Left lung (tissue), 10 donors: ENCODE data around the gene DAZAP1. TPM values are rescaled to one million over a fixed set of nuclear protein-coding genes. Genes with fewer than 3 reads are reported as not detected.
A peak's percentile ranks its signal among the peaks of the same experiment; 100 is the strongest.

Experiments used
- ATAC-seq: fragments of 200-7000 bp; cut with Tn5 transposase; one replicate; pipeline ENCODE4 v1.9.1; 2020; ENCODE audit warnings: moderate library complexity
- DNase-seq, 4 donors: peaks; one replicate each; pipeline ENCODE4 v3.0.0-alpha.2; 2013 to 2020
- H3K27ac ChIP-seq, 2 donors: fragments of 200-600 bp; sonication (generic) in 1 of 2; one replicate each; pipeline versions ENCODE4 v1.5.0 to v1.8.0; 2020 to 2021
- H3K27me3 ChIP-seq, 2 donors: fragments of 200-600 bp; sonication (generic) in 1 of 2; one replicate each; pipeline versions ENCODE4 v1.5.0 to v1.8.0; 2020 to 2021
- H3K36me3 ChIP-seq, 2 donors: fragments of 200-600 bp; sonication (generic) in 1 of 2; one replicate each; pipeline versions ENCODE4 v1.5.0 to v1.8.0; 2020 to 2021
- H3K4me1 ChIP-seq, 2 donors: fragments of 200-600 bp; one replicate each; pipeline ENCODE4 v1.8.0; 2021
- H3K4me3 ChIP-seq, 2 donors: fragments of 200-600 bp; sonication (generic) in 1 of 2; one replicate each; pipeline versions ENCODE4 v1.5.0 to v1.8.0; 2020 to 2021; ENCODE audit warnings: mild to moderate bottlenecking in 1 of 2
- H3K9me3 ChIP-seq, 2 donors: fragments of 200-600 bp; sonication (generic) in 1 of 2; one replicate each; pipeline versions ENCODE4 v1.5.0 to v1.8.0; 2020 to 2021
- CTCF ChIP-seq, 2 donors: fragments of 200-600 bp; sonication (generic) in 1 of 2; IDR thresholded peaks; one replicate each; pipeline versions ENCODE4 v1.5.0 to v1.8.0; 2021; ENCODE audit warnings: antibody characterized with exemption in 2 of 2
- intact Hi-C, 2 donors: fragments of 100-400 bp; cut with DNase I; formaldehyde crosslinking; loops; one replicate each; pipeline versions ENCODE4 v1.11.2 to v1.14.2; 2022
- polyA plus RNA-seq, 6 donors: library from polyadenylated mRNA; unstranded; fragments of 120-200 nt; gene quantifications; one replicate each; pipeline ENCODE4 v1.2.1, GENCODE V29; 2013; ENCODE audit not compliant: insufficient read length in 6 of 6
- total RNA-seq, 2 donors: library from RNA; stranded (reverse); fragmentation: NEBNext Ultra II Directional; extraction: Animal tissue kit (Norgen Biotek cat#: 25700); gene quantifications; one replicate each; pipeline ENCODE4 v1.2.1, GENCODE V29; 2021
- donor health status: DM: no; HTN: yes; CAD: no.
- donor health status: DM: no; HTN: no; CAD: no.

DAZAP1 gene
- total and polyA plus RNA-seq, 8 donors: 86.4 to 132 (median 93.7) TPM

DNA sequence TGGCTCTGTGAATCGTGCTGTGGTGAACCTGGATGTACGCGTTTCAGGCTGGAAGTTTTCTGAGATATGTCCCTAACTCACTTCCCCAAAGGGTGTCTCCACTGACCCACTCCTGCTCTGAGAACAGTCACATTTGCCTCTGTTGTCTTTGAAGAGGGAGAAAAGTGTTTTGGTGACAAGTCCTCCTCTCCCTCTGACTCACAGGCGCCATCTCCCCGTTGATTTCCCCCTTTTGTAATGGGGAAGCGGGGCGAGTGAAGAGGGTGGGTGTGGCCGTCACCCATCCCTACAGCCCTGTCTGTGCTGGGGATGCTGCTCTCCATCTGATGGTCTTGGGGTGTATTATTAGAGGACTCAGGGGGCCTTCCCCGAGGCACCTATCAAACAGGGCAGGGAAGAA, 52.1 kb downstream of the DAZAP1 start:
- ATAC-seq: no peak
- Histone ChIP-seq H3K27me3 (peaks cover 30 to 57% of the 10 kb centered on the region in 2 donors), H3K27ac (no peak overlapping the region)

GRCh38 chr19:1460033-1460995, 52.9 kb downstream of the DAZAP1 start:
- DNase-seq (no peak), ATAC-seq (no peak)
- H3K27ac ChIP-seq: no peak overlapping the region
- no peaks in the 10 kb centered on the region for H3K9me3 ChIP-seq
- peaks cover 0 to 18% of the 10 kb centered on the region in 2 donors for H3K4me1 ChIP-seq
- no peak overlapping the region for H3K4me3 ChIP-seq
- intact Hi-C loops: no loop called here
- TF ChIP-seq CTCF (IDR thresholded peaks at IDR 0.05): no peak
- H3K36me3 ChIP-seq: peaks cover 0 to 14% of the 10 kb centered on the region in 2 donors
- H3K27me3 ChIP-seq: peaks cover 34 to 57% of the 10 kb centered on the region in 2 donors

More for the DNA sequence above, 52.1 kb downstream of the DAZAP1 start:
- intact Hi-C loops: no loop called here
- DNase-seq: no peak
- peaks cover 0 to 14% of the 10 kb centered on the region in 2 donors for H3K36me3 ChIP-seq
- no peak overlapping the region for H3K4me3 ChIP-seq
- peaks cover 0 to 18% of the 10 kb centered on the region in 2 donors for H3K4me1 ChIP-seq
- H3K9me3 ChIP-seq: no peaks in the 10 kb centered on the region
- TF ChIP-seq CTCF (IDR thresholded peaks at IDR 0.05): no peak

DNA sequence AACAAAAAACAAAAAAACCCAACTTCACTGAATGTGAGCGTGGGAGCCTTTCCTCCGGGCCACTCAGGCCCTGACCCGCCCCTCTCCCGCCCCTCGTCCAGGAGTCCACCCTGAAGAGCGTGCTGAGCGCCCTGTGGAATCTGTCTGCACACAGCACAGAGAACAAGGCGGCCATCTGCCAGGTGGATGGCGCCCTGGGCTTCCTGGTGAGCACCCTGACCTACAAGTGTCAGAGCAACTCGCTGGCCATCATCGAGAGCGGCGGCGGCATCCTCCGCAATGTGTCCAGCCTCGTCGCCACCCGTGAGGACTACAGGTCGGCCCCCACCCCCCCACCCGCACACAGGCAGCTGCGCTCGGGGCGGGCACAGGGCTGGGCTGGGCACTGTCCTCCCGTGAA, 54.5 kb downstream of the DAZAP1 start:
- Histone ChIP-seq H3K36me3 (peaks cover 0 to 14% of the 10 kb centered on the region in 2 donors), H3K9me3 (no peaks in the 10 kb centered on the region), H3K27ac (no peak overlapping the region), H3K4me1 (peaks cover 0 to 20% of the 10 kb centered on the region in 2 donors), H3K4me3 (no peak overlapping the region), H3K27me3 (peaks cover 36 to 57% of the 10 kb centered on the region in 2 donors)
- DNase-seq (peak in 1 of 4 donors; percentile 80), ATAC-seq (no peak)
- TF ChIP-seq CTCF (IDR thresholded peaks at IDR 0.05): no peak
- intact Hi-C loops: no loop called here

DNA sequence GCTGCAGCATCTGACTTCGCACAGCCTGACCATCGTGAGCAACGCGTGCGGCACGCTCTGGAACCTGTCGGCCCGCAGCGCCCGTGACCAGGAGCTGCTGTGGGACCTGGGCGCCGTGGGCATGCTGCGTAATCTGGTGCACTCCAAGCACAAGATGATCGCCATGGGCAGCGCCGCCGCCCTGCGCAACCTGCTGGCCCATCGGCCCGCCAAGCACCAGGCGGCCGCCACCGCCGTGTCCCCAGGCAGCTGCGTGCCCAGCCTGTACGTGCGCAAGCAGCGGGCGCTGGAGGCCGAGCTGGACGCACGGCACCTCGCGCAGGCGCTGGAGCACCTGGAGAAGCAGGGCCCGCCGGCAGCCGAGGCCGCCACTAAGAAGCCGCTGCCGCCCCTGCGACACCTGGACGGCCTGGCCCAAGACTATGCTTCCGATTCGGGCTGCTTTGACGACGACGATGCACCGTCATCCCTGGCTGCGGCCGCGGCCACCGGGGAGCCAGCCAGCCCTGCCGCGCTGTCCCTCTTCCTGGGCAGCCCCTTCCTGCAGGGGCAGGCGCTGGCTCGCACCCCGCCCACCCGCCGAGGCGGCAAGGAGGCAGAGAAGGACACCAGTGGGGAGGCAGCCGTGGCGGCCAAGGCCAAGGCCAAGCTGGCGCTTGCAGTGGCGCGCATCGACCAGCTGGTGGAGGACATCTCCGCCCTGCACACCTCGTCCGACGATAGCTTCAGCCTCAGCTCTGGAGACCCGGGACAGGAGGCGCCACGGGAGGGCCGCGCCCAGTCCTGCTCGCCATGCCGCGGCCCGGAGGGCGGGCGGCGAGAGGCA, 58.0 kb downstream of the DAZAP1 start:
- DNase-seq (peak in 1 of 4 donors; percentile 85), ATAC-seq (peak; percentile 79)
- peaks cover 0 to 8% of the 10 kb centered on the region in 2 donors for H3K36me3 ChIP-seq
- H3K9me3 ChIP-seq: no peaks in the 10 kb centered on the region
- TF ChIP-seq CTCF (IDR thresholded peaks at IDR 0.05): peak; percentile 29 to 60
- no peak overlapping the region for H3K4me3 ChIP-seq
- intact Hi-C loops: no loop called here
- H3K27me3 ChIP-seq: peaks cover 55 to 66% of the 10 kb centered on the region in 2 donors
- no peak overlapping the region for H3K27ac ChIP-seq
- H3K4me1 ChIP-seq: peaks cover 21 to 55% of the 10 kb centered on the region in 2 donors
